ENCODE data around the gene MSRB3. TPM values are rescaled to one million over a fixed set of nuclear protein-coding genes. Genes with fewer than 3 reads are reported as not detected.

The MSRB3 gene
- total and polyA plus RNA-seq, 4 donors = 1.0 to 5.2 (median 3.1) TPM

- Histone ChIP-seq H3K9me3 (ENCODE audit: control insufficient read depth in 4 of 4, low read length in 3 of 4) (no peaks in the 10 kb centered on the region), H3K27me3 (ENCODE audit: control insufficient read depth in 4 of 4, insufficient read depth in 4 of 4, low read length in 3 of 4) (no peaks in the 10 kb centered on the region), H3K27ac (ENCODE audit: low read depth in 1 of 2, low read length in 2 of 2) (no peak overlapping the region), H3K4me1 (ENCODE audit: control insufficient read depth in 4 of 4, insufficient read depth in 4 of 4, low read length in 3 of 4) (no peaks in the 10 kb centered on the region), H3K36me3 (ENCODE audit: control insufficient read depth in 4 of 4, insufficient read depth in 3 of 4, low read depth in 1 of 4, low read length in 3 of 4) (no peaks in the 10 kb centered on the region), H3K4me3 (ENCODE audit: low read depth in 1 of 3, low read length in 3 of 3) (no peak overlapping the region), H3K9ac (ENCODE audit: low read depth in 1 of 2, low read length in 2 of 2) (no peak overlapping the region)
- 94% methylated on average over 2 of the region's 2 CpGs for whole genome bisulfite sequencing
- no peak for DNase-seq (ENCODE audit: low spot score)
- TF ChIP-seq ATF3 (IDR thresholded peaks at IDR 0.05) = no peak
- TF ChIP-seq GABPA (IDR thresholded peaks at IDR 0.05 in 1 of 2, conservative IDR thresholded peaks at IDR 0.05 in 1 of 2) = no peak
Measured at GRCh38 chr12:65292241-65292640, 13.8 kb downstream of the MSRB3 start.

GRCh38 chr12:65293735-65294134 lies 15.3 kb downstream of the MSRB3 start:
- Histone ChIP-seq H3K36me3 (ENCODE audit: control insufficient read depth in 4 of 4, insufficient read depth in 3 of 4, low read depth in 1 of 4, low read length in 3 of 4) (no peaks in the 10 kb centered on the region), H3K27me3 (ENCODE audit: control insufficient read depth in 4 of 4, insufficient read depth in 4 of 4, low read length in 3 of 4) (no peaks in the 10 kb centered on the region), H3K27ac (ENCODE audit: low read depth in 1 of 2, low read length in 2 of 2) (no peak overlapping the region), H3K9ac (ENCODE audit: low read depth in 1 of 2, low read length in 2 of 2) (no peak overlapping the region), H3K4me3 (ENCODE audit: low read depth in 1 of 3, low read length in 3 of 3) (no peak overlapping the region), H3K9me3 (ENCODE audit: control insufficient read depth in 4 of 4, low read length in 3 of 4) (no peaks in the 10 kb centered on the region), H3K4me1 (ENCODE audit: control insufficient read depth in 4 of 4, insufficient read depth in 4 of 4, low read length in 3 of 4) (no peaks in the 10 kb centered on the region)
- 73% methylated on average over 1 of the region's 1 CpG for WGBS
- TF ChIP-seq FOXA1 (IDR thresholded peaks at IDR 0.05) = no peak
- TF ChIP-seq SP1 (IDR thresholded peaks at IDR 0.05) = no peak
- TF ChIP-seq HNF4G (IDR thresholded peaks at IDR 0.05) = no peak
- TF ChIP-seq REST (IDR thresholded peaks at IDR 0.05) = no peak
- TF ChIP-seq MAX (IDR thresholded peaks at IDR 0.05) = no peak
- no peak for TF ChIP-seq TAF1 (conservative IDR thresholded peaks at IDR 0.05)
- no peak for TF ChIP-seq HNF4A (conservative IDR thresholded peaks at IDR 0.05)
- no peak for TF ChIP-seq ATF3 (IDR thresholded peaks at IDR 0.05)
- TF ChIP-seq RXRA (IDR thresholded peaks at IDR 0.05) = no peak
- TF ChIP-seq RAD21 (IDR thresholded peaks at IDR 0.05) = no peak
- TF ChIP-seq EGR1 (IDR thresholded peaks at IDR 0.05; ENCODE audit: low read depth in 2 of 2) = no peak
- no peak for TF ChIP-seq NR2F2 (IDR thresholded peaks at IDR 0.05)
- no peak for TF ChIP-seq JUND (IDR thresholded peaks at IDR 0.05)
- DNase-seq (ENCODE audit: low spot score) = no peak

GRCh38 chr12:65294641-65295262 lies 16.3 kb downstream of the MSRB3 start:
- Histone ChIP-seq H3K9ac (ENCODE audit: low read depth in 1 of 2, low read length in 2 of 2) (no peak overlapping the region), H3K36me3 (ENCODE audit: control insufficient read depth in 4 of 4, insufficient read depth in 3 of 4, low read depth in 1 of 4, low read length in 3 of 4) (no peaks in the 10 kb centered on the region), H3K9me3 (ENCODE audit: control insufficient read depth in 4 of 4, low read length in 3 of 4) (no peaks in the 10 kb centered on the region), H3K27ac (ENCODE audit: low read depth in 1 of 2, low read length in 2 of 2) (no peak overlapping the region), H3K4me3 (ENCODE audit: low read depth in 1 of 3, low read length in 3 of 3) (no peak overlapping the region), H3K4me1 (ENCODE audit: control insufficient read depth in 4 of 4, insufficient read depth in 4 of 4, low read length in 3 of 4) (no peaks in the 10 kb centered on the region), H3K27me3 (ENCODE audit: control insufficient read depth in 4 of 4, insufficient read depth in 4 of 4, low read length in 3 of 4) (no peaks in the 10 kb centered on the region)
- DNase-seq (ENCODE audit: low spot score) = no peak
- TF ChIP-seq RAD21 (IDR thresholded peaks at IDR 0.05) (no peak), FOXA1 (IDR thresholded peaks at IDR 0.05) (no peak), JUND (IDR thresholded peaks at IDR 0.05) (no peak), NR2F2 (IDR thresholded peaks at IDR 0.05) (no peak), RXRA (IDR thresholded peaks at IDR 0.05) (no peak), GABPA (IDR thresholded peaks at IDR 0.05 in 1 of 2, conservative IDR thresholded peaks at IDR 0.05 in 1 of 2) (no peak), SP1 (IDR thresholded peaks at IDR 0.05) (no peak), TAF1 (conservative IDR thresholded peaks at IDR 0.05) (no peak), HNF4A (conservative IDR thresholded peaks at IDR 0.05) (no peak), REST (IDR thresholded peaks at IDR 0.05) (no peak), HNF4G (IDR thresholded peaks at IDR 0.05) (no peak), YY1 (IDR thresholded peaks at IDR 0.05) (no peak), FOXA2 (IDR thresholded peaks at IDR 0.05) (no peak)
- 87% methylated on average over 4 of the region's 4 CpGs for WGBS

All from liver (tissue), 9 donors.